Stimulated activated CD8-positive, alpha-beta memory T cell treated with anti-CD3 and anti-CD28 coated beads, Interleukin-7, amount 100 ng/mL, for 24 hours (primary cell): ENCODE measurements around the gene PLXNB1.

Source experiments
- DNase-seq: peaks from one replicate; pipeline ENCODE4 v3.0.0-alpha.2; 2020; ENCODE audit warnings: low read depth

PLXNB1 gene

GRCh38 chr3:48367201-48367600 is 62.7 kb downstream of the PLXNB1 start:
- no peak for DNase-seq

DNA sequence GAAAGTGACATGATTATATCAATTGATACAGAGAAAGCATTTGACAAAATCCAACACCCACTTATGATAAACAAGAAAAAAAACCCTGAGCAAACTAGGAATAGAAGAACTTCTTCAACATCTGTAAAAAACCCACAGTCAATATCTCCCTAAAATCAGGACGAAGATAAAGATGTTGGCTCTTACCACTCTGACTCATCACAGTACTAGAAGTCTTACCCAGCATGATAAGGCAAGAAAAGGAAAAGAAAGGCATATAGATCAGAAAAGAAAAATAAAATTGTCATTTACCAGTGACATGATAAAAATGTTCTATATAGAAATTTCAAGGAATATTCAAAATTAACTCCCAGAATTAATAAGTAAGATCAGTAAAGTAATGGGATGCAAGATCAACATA is 65.0 kb downstream of the PLXNB1 start:
- no peak for DNase-seq

GRCh38 chr3:48361928-48362327 is 68.0 kb downstream of the PLXNB1 start:
- DNase-seq = no peak

- no peak for DNase-seq
Observed at GRCh38 chr3:48356419-48356818, 73.5 kb downstream of the PLXNB1 start.

DNA sequence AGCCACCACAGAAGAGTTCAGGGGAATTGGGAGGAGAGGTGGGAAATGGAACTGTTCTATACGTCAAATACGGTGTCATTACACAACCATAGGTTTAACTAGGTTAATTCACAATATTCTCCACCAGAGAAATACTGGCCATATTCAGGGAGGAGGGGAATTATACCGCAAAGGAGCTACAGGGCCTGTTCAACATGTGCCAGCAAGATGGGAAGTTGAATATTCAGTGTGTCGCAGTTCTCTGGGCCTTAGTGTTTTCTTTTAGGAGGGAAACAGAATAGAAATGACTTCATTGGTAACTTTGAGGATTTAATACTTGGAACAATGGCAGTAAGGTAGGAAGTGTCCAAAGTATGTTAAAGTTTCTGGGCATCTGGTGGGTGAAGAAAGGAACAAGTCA is 75.9 kb downstream of the PLXNB1 start:
- DNase-seq = no peak
